Activated CD4-positive, alpha-beta T cell treated with anti-CD3 and anti-CD28 coated beads, Interleukin-2, amount 50 U/mL, for 24 hours (primary cell): ENCODE data around the gene NFIX.
"Not testable (repeated sequence)": the region's sequence is repeated elsewhere in the genome, so short reads cannot be mapped to it uniquely, and the experiment has no call there.

Experiments used
- DNase-seq, 2 donors: peaks; one replicate each; pipeline ENCODE4 v3.0.0-alpha.2; 2020; ENCODE audit warnings: low read depth in 1 of 2, low spot score in 1 of 2

The NFIX gene

GRCh38 chr19:12957389-12957952, 37.8 kb upstream of the NFIX start:
- DNase-seq: not testable (repeated sequence)

- no peak for DNase-seq
These were observed 35.8 kb upstream of the NFIX start for GRCh38 chr19:12959481-12959880.

- DNase-seq: peak; percentile 73 to 76
These were observed 30.1 kb upstream of the NFIX start for GRCh38 chr19:12965017-12965811.

GRCh38 chr19:12965812-12966135, 29.5 kb upstream of the NFIX start:
- no peak for DNase-seq

- no peak for DNase-seq
These were observed 27.4 kb upstream of the NFIX start for GRCh38 chr19:12967907-12968306.

GRCh38 chr19:12969292-12969988, 25.8 kb upstream of the NFIX start, which contains the start of gene DAND5:
Gene DAND5 (plus strand): TSS chr19:12969576. CDS start chr19:12969661, 85 bp downstream.
- DNase-seq: no peak

GRCh38 chr19:12970070-12970820, 25.0 kb upstream of the NFIX start:
- DNase-seq: no peak

- no peak for DNase-seq
These were observed 22.0 kb upstream of the NFIX start for GRCh38 chr19:12973236-12973635.

GRCh38 chr19:12974301-12975220, 20.7 kb upstream of the NFIX start:
- DNase-seq: no peak

GRCh38 chr19:12975221-12975741, 20.0 kb upstream of the NFIX start:
- DNase-seq: no peak

- not testable (repeated sequence) for DNase-seq
These were observed 19.2 kb upstream of the NFIX start for GRCh38 chr19:12976109-12976508.

- no peak for DNase-seq
These were observed 15.3 kb upstream of the NFIX start for GRCh38 chr19:12979974-12980373.

GRCh38 chr19:12982648-12983047, 12.6 kb upstream of the NFIX start:
- DNase-seq: no peak

- no peak for DNase-seq
These were observed 12.2 kb upstream of the NFIX start for GRCh38 chr19:12983091-12983490.

GRCh38 chr19:12983542-12984142, 11.6 kb upstream of the NFIX start:
- DNase-seq: peak; percentile 62 to 75

- no peak for DNase-seq
These were observed 11.1 kb upstream of the NFIX start for GRCh38 chr19:12984143-12984627.

- DNase-seq: no peak
These were observed 10.6 kb upstream of the NFIX start for GRCh38 chr19:12984683-12985048.

GRCh38 chr19:12985049-12985776, 10.1 kb upstream of the NFIX start:
- no peak for DNase-seq

GRCh38 chr19:12986726-12987125, 8.5 kb upstream of the NFIX start:
- no peak for DNase-seq
